Liver (tissue), 3 donors: ENCODE measurements around the gene POLR2B.

Source experiments
- ATF3 ChIP-seq: IDR thresholded peaks from 2 replicates; pipeline ENCODE4 v1.6.1; 2016; ENCODE audit warnings: antibody characterized with exemption
- CTCF ChIP-seq: fragments of 150-350 bp; IDR thresholded peaks from 2 replicates; pipeline ENCODE4 v1.5.1; 2017; ENCODE audit warnings: improper control_type of control experiment, low read depth, low read length; ENCODE audit not compliant: missing input control
- FOXA1 ChIP-seq: IDR thresholded peaks from 2 replicates; pipeline ENCODE4 v1.6.1; 2016; ENCODE audit warnings: antibody characterized with exemption
- GABPA ChIP-seq, 2 donors: IDR thresholded peaks in 1 of 2; conservative IDR thresholded peaks in 1 of 2; 2 replicates each; pipeline ENCODE4 v1.6.1; 2016; ENCODE audit warnings: antibody characterized with exemption in 2 of 2, mild to moderate bottlenecking in 1 of 2, moderate library complexity in 1 of 2
- HNF4A ChIP-seq, 2 donors: conservative IDR thresholded peaks; 2 replicates each; pipeline ENCODE4 v1.6.1; 2016; ENCODE audit warnings: antibody characterized with exemption in 2 of 2, mild to moderate bottlenecking in 2 of 2
- MAX ChIP-seq: IDR thresholded peaks from 2 replicates; pipeline ENCODE4 v1.6.1; 2016; ENCODE audit warnings: antibody characterized with exemption
- RAD21 ChIP-seq, 2 donors: IDR thresholded peaks; 2 replicates each; pipeline ENCODE4 v1.6.1; 2016; ENCODE audit warnings: antibody characterized with exemption in 2 of 2, mild to moderate bottlenecking in 2 of 2
- RXRA ChIP-seq, 2 donors: IDR thresholded peaks; 2 replicates each; pipeline ENCODE4 v1.6.1; 2017 to 2018; ENCODE audit warnings: antibody characterized with exemption in 2 of 2, mild to moderate bottlenecking in 1 of 2
- TAF1 ChIP-seq: conservative IDR thresholded peaks from 2 replicates; pipeline ENCODE4 v1.6.1; 2016; ENCODE audit warnings: antibody characterized with exemption, mild to moderate bottlenecking
- YY1 ChIP-seq: IDR thresholded peaks from 2 replicates; pipeline ENCODE4 v1.6.1; 2016; ENCODE audit warnings: antibody characterized with exemption, mild to moderate bottlenecking
- donor health status: healthy.
- donor health status: healthy.

GRCh38 chr4:57023104-57023503 lies 44.4 kb downstream of the POLR2B start:
- TF ChIP-seq FOXA1 (no peak), CTCF (no peak), HNF4A (conservative IDR thresholded peaks at IDR 0.05) (no peak), GABPA (IDR thresholded peaks at IDR 0.05 in 1 of 2, conservative IDR thresholded peaks at IDR 0.05 in 1 of 2) (no peak), RAD21 (IDR thresholded peaks at IDR 0.05) (no peak), TAF1 (no peak), RXRA (IDR thresholded peaks at IDR 0.05) (no peak), ATF3 (no peak), MAX (no peak), YY1 (no peak)
